CD4-positive, alpha-beta T cell (primary cell): Measurements from ENCODE around the gene DPH5. TPM values are rescaled to one million over a fixed set of nuclear protein-coding genes. Genes with fewer than 3 reads are reported as not detected.

Source experiments
- ATAC-seq: fragments of 200-7000 bp; cut with Tn5 transposase; one replicate; pipeline ENCODE4 v1.10.0; 2022; ENCODE audit warnings: mild to moderate bottlenecking; ENCODE audit not compliant: poor library complexity
- CTCF ChIA-PET: fragments of 350-600 bp; sonication (Branson Sonifier 250); formaldehyde crosslinking; loops from one replicate; lab custom pipeline; 2021; ENCODE audit warnings: antibody characterized with exemption, inconsistent platforms; lab: Charles Lee
- POLR2A ChIA-PET: fragments of 350-600 bp; sonication (Branson Sonifier 250); formaldehyde crosslinking; loops from one replicate; lab custom pipeline; 2021; ENCODE audit warnings: antibody characterized with exemption, inconsistent platforms; lab: Charles Lee
- DNase-seq, 14 experiments: peaks; one replicate each; pipeline ENCODE4 v3.0.0-alpha.2; 2013 to 2020; ENCODE audit warnings: mixed read lengths in 2 of 14
- H3K27ac ChIP-seq, 2 donors: one replicate each; pipeline versions ENCODE4 v1.5.1 to v1.7.0; 2013; ENCODE audit warnings: low read length in 2 of 2, low read depth in 1 of 2, mild to moderate bottlenecking in 1 of 2
- H3K27me3 ChIP-seq, 2 experiments: 1 replicate in 1 of 2; 2 replicates in 1 of 2; pipeline versions ENCODE4 v1.6.1 to v1.7.0; 2013; ENCODE audit warnings: low read length in 2 of 2, control low read depth in 1 of 2, mild to moderate bottlenecking in 1 of 2, moderate library complexity in 1 of 2; ENCODE audit not compliant: insufficient read depth in 2 of 2, control insufficient read depth in 1 of 2
- H3K36me3 ChIP-seq: one replicate; pipeline ENCODE4 v1.6.1; 2013; ENCODE audit warnings: low read length, control low read depth; ENCODE audit not compliant: insufficient read depth
- H3K4me1 ChIP-seq: one replicate; pipeline ENCODE4 v1.6.1; 2013; ENCODE audit warnings: low read length, control low read depth; ENCODE audit not compliant: insufficient read depth
- H3K4me3 ChIP-seq: one replicate; pipeline ENCODE4 v1.5.1; 2013; ENCODE audit warnings: mild to moderate bottlenecking, low read length, moderate library complexity
- H3K9me3 ChIP-seq, 2 experiments: 1 replicate in 1 of 2; 2 replicates in 1 of 2; pipeline versions ENCODE4 v1.6.1 to v1.7.0; 2013; ENCODE audit warnings: low read length in 2 of 2, mild to moderate bottlenecking in 2 of 2, control low read depth in 1 of 2, moderate library complexity in 1 of 2; ENCODE audit not compliant: control insufficient read depth in 1 of 2, insufficient read depth in 1 of 2
- H3K27ac Mint-ChIP-seq: one replicate; pipeline ENCODE4 v1.8.0; 2020; ENCODE audit warnings: mixed read lengths
- H3K27me3 Mint-ChIP-seq: one replicate; pipeline ENCODE4 v1.8.0; 2021; ENCODE audit warnings: mixed read lengths
- H3K36me3 Mint-ChIP-seq: one replicate; pipeline ENCODE4 v1.8.0; 2021; ENCODE audit warnings: low read depth, mixed read lengths
- H3K4me1 Mint-ChIP-seq: one replicate; pipeline ENCODE4 v1.8.0; 2021; ENCODE audit warnings: low read depth, mixed read lengths
- H3K4me3 Mint-ChIP-seq: one replicate; pipeline ENCODE4 v1.8.0; 2020; ENCODE audit warnings: mild to moderate bottlenecking, mixed read lengths
- H3K9me3 Mint-ChIP-seq: one replicate; pipeline ENCODE4 v1.8.0; 2020; ENCODE audit warnings: mixed read lengths
- intact Hi-C, 2 experiments: fragments of 100-400 bp; cut with DNase I in 1 of 2; cut with micrococcal nuclease in 1 of 2; formaldehyde crosslinking; loops; one replicate each; pipeline versions ENCODE4 v1.15.1 to v1.9.0; 2023 to 2025; cut with DNase I, micrococcal nuclease
- total RNA-seq, 174 experiments: library from RNA in 2 of 174; stranded (reverse) in 2 of 174; gene quantifications; one replicate each; pipeline ENCODE4 v1.2.3 and lab custom pipeline; 2021 to 2026
- TF ChIP-seq, protein P1 (sequence below): fragments of 200-600 bp; IDR thresholded peaks from one replicate; pipeline ENCODE4 v1.8.0; 2022; ENCODE audit warnings: antibody characterized with exemption, mild to moderate bottlenecking

The DPH5 gene
- total RNA-seq, 2 experiments from 2014 or later = 31.3 to 35.4 TPM

GRCh38 chr1:101051688-101052638 lies 26.4 kb upstream of the DPH5 start:
- no peaks in the 10 kb centered on the region for H3K36me3 ChIP-seq
- Mint-ChIP-seq H3K4me3 (no peak overlapping the region), H3K4me1 (peaks cover 22% of the 10 kb centered on the region), H3K9me3 (no peaks in the 10 kb centered on the region), H3K27me3 (no peaks in the 10 kb centered on the region), H3K36me3 (peaks cover 11% of the 10 kb centered on the region), H3K27ac (no peak overlapping the region)
- H3K4me1 ChIP-seq = no peaks in the 10 kb centered on the region
- H3K27ac ChIP-seq = no peak overlapping the region
- intact Hi-C loops = no loop called here
- no peak overlapping the region for H3K4me3 ChIP-seq
- DNase-seq (no peak), ATAC-seq (no peak)
- ChIA-PET POLR2A (interaction anchor here (1.1 to 1.3 kb wide), 2 partner anchors 10 to 61 kb away, joined by 3 to 5 read pairs; no protein-coding TSS in a partner anchor), CTCF (no interaction called here)
- no peaks in the 10 kb centered on the region for H3K27me3 ChIP-seq
- TF ChIP-seq, protein P1, sequence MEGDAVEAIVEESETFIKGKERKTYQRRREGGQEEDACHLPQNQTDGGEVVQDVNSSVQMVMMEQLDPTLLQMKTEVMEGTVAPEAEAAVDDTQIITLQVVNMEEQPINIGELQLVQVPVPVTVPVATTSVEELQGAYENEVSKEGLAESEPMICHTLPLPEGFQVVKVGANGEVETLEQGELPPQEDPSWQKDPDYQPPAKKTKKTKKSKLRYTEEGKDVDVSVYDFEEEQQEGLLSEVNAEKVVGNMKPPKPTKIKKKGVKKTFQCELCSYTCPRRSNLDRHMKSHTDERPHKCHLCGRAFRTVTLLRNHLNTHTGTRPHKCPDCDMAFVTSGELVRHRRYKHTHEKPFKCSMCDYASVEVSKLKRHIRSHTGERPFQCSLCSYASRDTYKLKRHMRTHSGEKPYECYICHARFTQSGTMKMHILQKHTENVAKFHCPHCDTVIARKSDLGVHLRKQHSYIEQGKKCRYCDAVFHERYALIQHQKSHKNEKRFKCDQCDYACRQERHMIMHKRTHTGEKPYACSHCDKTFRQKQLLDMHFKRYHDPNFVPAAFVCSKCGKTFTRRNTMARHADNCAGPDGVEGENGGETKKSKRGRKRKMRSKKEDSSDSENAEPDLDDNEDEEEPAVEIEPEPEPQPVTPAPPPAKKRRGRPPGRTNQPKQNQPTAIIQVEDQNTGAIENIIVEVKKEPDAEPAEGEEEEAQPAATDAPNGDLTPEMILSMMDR = no peak
- H3K9me3 ChIP-seq = no peaks in the 10 kb centered on the region

- H3K27me3 ChIP-seq = no peaks in the 10 kb centered on the region
- no peak overlapping the region for H3K4me3 ChIP-seq
- TF ChIP-seq, protein P1 = no peak
- DNase-seq (no peak), ATAC-seq (no peak)
- no peaks in the 10 kb centered on the region for H3K9me3 Mint-ChIP-seq
- CTCF ChIA-PET = interaction anchor here (1.1 kb wide), 1 partner anchor 148 kb away, joined by 3 read pairs; no protein-coding TSS in a partner anchor
- intact Hi-C loops = no loop called here
- POLR2A ChIA-PET = interaction anchor here (1.1 to 1.3 kb wide), 2 partner anchors 11 to 60 kb away, joined by 3 to 5 read pairs; no protein-coding TSS in a partner anchor
- H3K4me1 Mint-ChIP-seq = peaks cover 21% of the 10 kb centered on the region
- peaks cover 0 to 4% of the 10 kb centered on the region in 2 experiments for H3K9me3 ChIP-seq
- H3K4me3 Mint-ChIP-seq = no peak overlapping the region
- peaks cover 12% of the 10 kb centered on the region for H3K36me3 Mint-ChIP-seq
- H3K36me3 ChIP-seq = no peaks in the 10 kb centered on the region
- H3K27ac Mint-ChIP-seq = no peak overlapping the region
- no peak overlapping the region for H3K27ac ChIP-seq
- no peaks in the 10 kb centered on the region for H3K4me1 ChIP-seq
- no peaks in the 10 kb centered on the region for H3K27me3 Mint-ChIP-seq
Observed at GRCh38 chr1:101050869-101051268, 25.3 kb upstream of the DPH5 start.

DNA sequence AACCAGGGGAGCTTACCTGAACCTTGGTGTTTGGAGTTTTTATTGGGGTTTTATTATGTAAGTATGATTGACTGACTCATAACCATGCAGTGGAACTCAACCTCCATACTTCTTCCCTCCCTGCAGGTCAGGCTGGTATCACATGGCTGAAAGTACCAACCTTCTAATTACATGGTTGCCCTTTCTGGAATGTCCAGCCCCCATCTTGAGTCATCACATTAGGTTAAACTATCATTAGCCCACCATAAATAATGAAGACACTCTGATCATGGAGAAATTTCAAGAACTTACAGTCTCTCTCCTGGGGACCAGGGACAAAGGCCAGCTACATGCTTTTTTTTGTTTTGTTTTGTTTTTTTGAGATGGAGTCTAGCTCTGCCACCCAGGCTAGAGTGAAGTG lies 19.2 kb upstream of the DPH5 start:
- Histone ChIP-seq H3K4me3 (no peak overlapping the region), H3K4me1 (no peaks in the 10 kb centered on the region), H3K36me3 (peaks cover 12% of the 10 kb centered on the region), H3K27ac (no peak overlapping the region), H3K9me3 (peaks cover 14 to 17% of the 10 kb centered on the region in 2 experiments), H3K27me3 (no peaks in the 10 kb centered on the region)
- ChIA-PET POLR2A (interaction anchor here (1.9 kb wide), 1 partner anchor 19 kb away, joined by 4 read pairs; no protein-coding TSS in a partner anchor), CTCF (no interaction called here)
- intact Hi-C loops = loop anchor here in 1 of 2 experiments (5.0 kb wide), 1 partner anchor 193 kb away; the partner anchor contains the start of gene S1PR1
- ATAC-seq = no peak
- TF ChIP-seq, protein P1 = no peak
- DNase-seq = no peak
- Mint-ChIP-seq H3K27ac (no peak overlapping the region), H3K4me1 (peaks cover 16% of the 10 kb centered on the region), H3K36me3 (peaks cover 19% of the 10 kb centered on the region), H3K9me3 (peaks cover 7% of the 10 kb centered on the region), H3K27me3 (no peaks in the 10 kb centered on the region), H3K4me3 (no peak overlapping the region)
